GM19025 (cell line): ENCODE measurements around the gene EXOC2.

Experiments used
- ATAC-seq: cut with Tn5 transposase; IDR thresholded peaks from one replicate; pipeline ENCODE4 v1.9.1; 2021; ENCODE audit warnings: mild to moderate bottlenecking, low read depth, moderate library complexity; ENCODE audit not compliant: unreplicated experiment

EXOC2 gene

GRCh38 chr6:451336-451735, 241.6 kb downstream of the EXOC2 start:
- ATAC-seq, result no peak

DNA sequence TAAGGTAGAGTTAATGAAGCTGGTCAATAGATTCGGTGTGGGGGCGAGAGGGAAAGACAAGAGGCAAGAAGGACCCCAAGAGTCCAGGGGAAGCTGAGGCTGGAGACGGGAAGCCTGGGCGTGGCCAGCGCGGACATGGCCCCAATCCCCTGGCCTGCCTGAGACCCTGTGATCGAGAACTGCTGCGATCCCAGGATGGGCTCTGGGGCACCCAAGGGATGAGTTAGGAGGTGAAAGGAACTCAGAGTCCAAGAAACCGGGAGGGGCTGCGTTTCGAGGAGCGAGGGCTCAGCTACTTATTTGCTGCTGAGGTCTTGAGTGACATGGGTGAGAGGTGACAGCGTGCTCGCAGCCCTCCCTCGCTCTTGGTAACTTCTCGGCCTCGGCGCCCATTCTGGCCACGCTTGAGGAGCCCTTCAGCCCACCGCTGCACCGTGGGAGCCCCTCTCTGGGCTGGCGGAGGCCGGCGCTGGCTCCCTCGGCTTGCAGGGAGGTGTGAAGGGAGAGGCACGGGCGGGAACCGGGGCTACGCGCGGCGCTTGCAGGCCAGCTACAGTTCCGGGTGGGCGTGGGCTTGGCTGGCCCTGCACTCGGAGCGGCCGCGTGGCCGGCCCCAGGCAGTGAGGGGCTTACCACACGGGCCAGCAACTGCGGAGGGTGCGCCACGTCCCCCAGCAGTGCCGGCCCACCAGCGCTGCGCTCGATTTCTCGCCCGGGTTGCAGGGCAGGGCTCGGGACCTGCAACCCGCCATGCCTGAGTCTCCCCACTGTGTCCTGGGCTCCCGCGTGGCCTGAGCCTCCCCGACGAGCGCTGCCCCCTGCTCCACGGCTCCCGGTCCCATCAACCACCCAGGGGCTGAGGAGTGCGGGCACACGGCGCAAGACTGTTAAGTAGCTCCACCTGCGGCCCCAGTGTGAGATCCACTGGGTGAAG, 243.2 kb downstream of the EXOC2 start:
- ATAC-seq, result no peak

- ATAC-seq, result no peak
These were observed 243.9 kb downstream of the EXOC2 start for GRCh38 chr6:449057-449430.

GRCh38 chr6:448296-449056, 244.5 kb downstream of the EXOC2 start:
- no peak for ATAC-seq

DNA sequence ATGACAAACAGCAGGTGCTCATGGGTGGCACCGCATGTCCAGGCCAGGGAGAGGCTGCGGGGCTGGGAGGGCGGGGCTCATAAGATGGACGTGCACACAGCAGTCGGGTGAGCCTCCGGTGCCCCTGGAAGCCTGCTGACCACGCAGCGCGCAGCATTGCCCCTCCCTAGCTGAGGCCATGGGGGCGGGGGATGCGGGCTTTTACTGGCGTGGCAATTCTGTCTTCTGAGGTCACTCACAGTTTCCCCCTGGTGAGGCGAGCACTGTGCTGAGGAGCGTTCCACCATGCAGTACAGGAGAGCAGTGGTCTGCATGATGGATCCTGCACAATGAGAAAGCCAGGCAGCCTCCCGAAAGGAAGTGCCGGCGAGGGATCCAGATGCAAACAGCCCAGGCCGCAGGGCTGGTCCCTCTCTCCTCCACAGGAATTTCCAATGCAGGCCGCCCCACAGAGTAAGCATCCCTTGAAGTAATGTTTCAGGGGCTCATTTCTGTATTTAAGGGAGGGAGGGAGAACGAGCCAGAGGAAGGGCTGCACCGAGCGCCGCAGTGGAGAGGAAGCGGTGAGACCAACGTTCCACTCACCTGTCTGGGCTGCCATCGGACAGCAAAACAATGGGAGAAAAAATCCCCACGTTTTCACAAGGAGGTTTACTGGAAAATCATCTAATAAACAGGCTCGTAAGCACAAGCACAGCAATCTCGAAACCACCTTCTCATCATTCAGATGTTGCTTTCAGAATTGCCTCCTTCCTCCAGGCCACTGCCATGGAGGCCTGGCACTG, 245.4 kb downstream of the EXOC2 start:
- ATAC-seq, result no peak

DNA sequence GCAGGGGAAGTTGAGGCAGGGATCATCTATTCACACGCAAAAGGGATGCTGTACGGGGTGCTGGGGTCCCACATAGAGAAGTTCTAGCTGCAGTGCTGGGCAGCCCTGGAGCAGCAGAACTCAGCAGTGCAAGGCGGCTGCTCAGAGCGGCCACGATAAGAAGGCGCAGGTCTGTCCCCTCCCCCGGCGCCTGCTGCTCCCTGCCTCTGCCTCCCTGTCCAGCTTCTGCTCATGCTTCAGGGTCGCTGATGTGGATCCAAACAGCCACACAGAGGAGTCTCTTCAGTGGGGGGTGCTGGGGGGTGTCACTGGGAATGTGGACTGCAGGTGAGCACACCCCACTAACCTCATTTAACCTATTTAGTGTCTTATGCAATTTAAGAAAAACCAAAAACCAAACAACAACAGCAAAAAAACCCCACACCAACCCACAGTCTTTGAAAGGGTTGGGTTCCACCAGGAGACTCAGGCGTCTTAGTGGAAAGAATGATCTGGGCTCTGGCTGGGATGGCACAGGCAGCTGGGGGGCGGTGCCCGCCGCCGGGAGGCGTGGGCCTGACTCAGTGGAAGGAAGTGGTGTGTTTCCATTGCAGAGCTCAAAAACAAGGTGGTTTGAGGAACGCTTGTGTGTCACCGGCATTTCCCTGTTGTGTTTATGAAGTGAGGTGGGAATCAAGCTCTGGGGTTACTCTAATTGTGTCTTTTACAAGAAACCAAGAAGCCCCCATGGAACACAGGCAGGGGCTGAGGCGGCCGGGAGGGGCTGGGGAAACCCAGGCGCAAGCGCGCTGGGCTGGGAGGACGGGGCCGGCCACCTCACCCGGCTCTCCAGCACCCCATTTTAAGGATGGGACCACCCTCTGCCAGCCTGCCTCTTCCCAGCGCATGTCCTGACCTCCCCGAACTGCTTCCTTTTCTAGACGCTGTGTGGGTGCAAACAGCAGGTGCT, 246.2 kb downstream of the EXOC2 start:
- ATAC-seq, result no peak

- ATAC-seq, result no peak
These were observed 247.1 kb downstream of the EXOC2 start for GRCh38 chr6:445571-446417.

GRCh38 chr6:444653-445275, 248.2 kb downstream of the EXOC2 start:
- ATAC-seq, result no peak

GRCh38 chr6:443621-444159, 249.2 kb downstream of the EXOC2 start:
- no peak for ATAC-seq

DNA sequence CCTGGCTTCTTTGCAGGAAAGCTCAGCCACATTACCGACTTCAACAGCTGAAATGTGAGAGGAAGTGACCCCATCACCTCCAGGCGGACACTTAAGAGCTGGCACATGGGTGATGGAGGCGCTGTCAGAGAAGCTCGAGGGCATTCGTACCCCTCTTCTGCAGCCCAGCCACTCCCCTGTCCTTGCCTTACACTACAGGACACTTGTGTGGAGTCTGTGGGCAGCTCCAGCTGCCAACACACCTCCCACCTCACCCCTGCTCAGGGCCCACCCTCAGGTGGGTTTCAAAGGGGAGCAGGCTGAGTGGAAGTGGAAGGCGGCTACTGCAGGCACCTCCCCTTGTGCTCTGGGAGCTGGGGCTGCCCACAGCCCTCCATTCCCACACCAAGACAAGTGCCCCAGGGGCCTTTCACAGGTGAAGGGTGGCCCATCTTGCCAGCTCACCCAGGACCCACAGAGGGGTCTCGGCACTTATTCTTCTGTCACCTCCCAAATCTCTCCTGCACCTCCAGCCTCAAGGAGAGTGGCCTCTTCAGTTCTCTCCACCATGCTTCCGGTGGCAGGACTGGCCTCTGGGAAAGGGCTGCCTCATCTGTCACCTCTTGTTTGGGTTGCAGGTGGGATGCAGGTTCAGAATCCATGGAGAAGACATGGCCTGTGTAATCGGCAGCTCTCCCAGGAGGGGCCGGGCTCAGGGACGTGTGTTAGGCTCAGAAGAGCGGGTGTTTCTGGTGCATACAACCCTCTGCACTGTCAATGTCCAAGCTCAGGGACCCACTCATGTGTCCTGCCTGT, 251.6 kb downstream of the EXOC2 start:
- no peak for ATAC-seq

DNA sequence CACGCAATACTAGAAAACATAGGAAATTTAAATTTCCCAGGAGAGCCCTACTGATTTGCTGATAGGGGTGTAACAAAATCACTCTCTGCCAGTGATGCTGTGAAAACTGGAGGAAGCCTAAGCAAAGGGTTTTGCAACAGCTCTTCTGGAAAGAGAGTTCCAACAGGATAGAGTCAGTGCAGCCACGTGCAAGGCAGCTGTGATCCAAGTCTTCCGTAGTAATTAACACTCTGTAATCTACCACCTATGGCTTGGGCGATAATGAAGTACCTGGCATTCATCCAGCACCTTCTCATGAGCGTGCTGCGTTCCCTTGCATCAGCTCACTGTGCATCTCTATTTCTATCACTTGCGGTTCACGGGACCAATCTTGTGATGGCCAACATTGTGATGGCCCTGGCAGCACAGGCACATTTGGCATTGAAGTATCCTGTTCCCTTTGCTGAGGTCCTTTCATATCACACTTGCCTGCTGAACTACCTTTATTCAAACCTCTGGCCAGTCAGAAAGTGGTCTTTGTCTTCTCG, 253.2 kb downstream of the EXOC2 start:
- no peak for ATAC-seq

DNA sequence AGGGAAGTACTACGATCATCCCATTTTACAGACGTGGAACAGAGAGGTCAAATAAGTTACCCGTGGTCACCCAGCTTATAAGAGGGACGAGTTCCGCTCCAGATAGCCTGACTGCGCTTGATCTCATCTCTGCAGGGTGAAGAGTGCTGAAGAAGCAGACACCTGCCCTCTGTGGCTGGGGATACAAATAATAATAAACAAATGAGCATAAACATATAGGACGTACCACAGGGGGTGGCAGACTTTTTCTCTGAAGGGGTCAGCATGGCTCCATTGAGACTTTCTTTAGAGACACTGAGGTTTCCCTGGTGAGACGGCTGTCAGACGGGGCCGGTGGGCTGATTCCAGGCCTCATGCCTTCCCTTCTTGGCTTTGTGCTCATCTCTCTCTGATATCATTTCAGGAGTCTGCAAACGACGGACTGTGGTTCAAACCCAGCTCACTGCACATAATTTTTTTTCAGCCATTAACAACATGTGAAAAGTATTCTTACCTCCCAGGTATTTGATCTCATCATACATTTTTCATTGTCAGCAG, 254.2 kb downstream of the EXOC2 start:
- no peak for ATAC-seq

DNA sequence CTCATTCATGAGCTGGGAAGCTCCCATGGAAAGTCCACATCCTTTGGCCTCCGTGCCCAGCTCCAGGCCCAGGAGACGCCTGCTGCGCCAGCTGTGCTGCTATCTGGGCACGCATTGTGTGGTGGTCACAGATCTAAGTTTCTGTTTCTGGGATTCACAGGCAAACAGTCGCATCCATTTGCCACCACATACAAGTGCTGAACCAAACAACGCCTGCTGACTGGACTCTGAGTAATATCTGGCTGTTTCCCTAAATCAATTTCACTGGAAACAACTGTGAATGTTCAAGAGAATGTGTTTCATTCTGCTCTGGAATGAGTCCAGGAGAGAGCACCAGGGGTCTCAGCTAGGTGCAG, 255.9 kb downstream of the EXOC2 start:
- ATAC-seq, result no peak

- ATAC-seq, result no peak
These were observed 256.5 kb downstream of the EXOC2 start for GRCh38 chr6:436308-437036.

GRCh38 chr6:435441-436307, 257.3 kb downstream of the EXOC2 start:
- ATAC-seq, result no peak
